ENCODE measurements around the gene RSPO4. TPM values are rescaled to one million over a fixed set of nuclear protein-coding genes. Genes with fewer than 3 reads are reported as not detected.

The RSPO4 gene
- total RNA-seq, 1 experiment from 2014 or later: 6.7 TPM

- TF ChIP-seq CTCF (conservative IDR thresholded peaks at IDR 0.05): no peak
- H3K27ac ChIP-seq (ENCODE audit: insufficient read length, low read depth, low read length): no peak overlapping the region
- no peak overlapping the region for H3T11ph ChIP-seq (ENCODE audit: low read length)
- H3K27me3 ChIP-seq (ENCODE audit: insufficient read depth, low read length): no peaks in the 10 kb centered on the region; the same call in 1 of the 2 replicates
- no peak overlapping the region for H2BK5ac ChIP-seq (ENCODE audit: insufficient read length, low read length)
- no peak overlapping the region for H3K18ac ChIP-seq (ENCODE audit: insufficient read length, low read depth, low read length)
- no peaks in the 10 kb centered on the region for H3K23me2 ChIP-seq (ENCODE audit: insufficient read length, low read depth, low read length, poor library complexity, severe bottlenecking)
- Mint-ChIP-seq H3K9me3 (no peaks in the 10 kb centered on the region; a peak in 1 of 5 replicates), H3K27ac (no peak overlapping the region), H3K4me3 (no peak overlapping the region), H3K27me3 (ENCODE audit: low read depth) (peaks cover 18% of the 10 kb centered on the region), H3K4me1 (no peaks in the 10 kb centered on the region), H3K36me3 (ENCODE audit: insufficient read depth in 1 of 3, low read depth in 3 of 3) (no peaks in the 10 kb centered on the region)
- H4K91ac ChIP-seq (ENCODE audit: insufficient read length, low read depth, low read length): no peak overlapping the region
- no peak overlapping the region for H3K4me2 ChIP-seq (ENCODE audit: insufficient read depth, insufficient read length, low read length)
- no peak overlapping the region for H4K5ac ChIP-seq (ENCODE audit: insufficient read length, low read depth, low read length)
- no peak overlapping the region for H2AK5ac ChIP-seq (ENCODE audit: insufficient read length, low read length)
- no peaks in the 10 kb centered on the region for H3K79me2 ChIP-seq (ENCODE audit: insufficient read depth, low read length)
- no peaks in the 10 kb centered on the region for H4K20me1 ChIP-seq (ENCODE audit: control insufficient read depth, insufficient read depth, insufficient read length)
- no peak overlapping the region for H2BK15ac ChIP-seq (ENCODE audit: low read depth, low read length)
- no CpG with 5 or more reads among the region's 2 CpGs for WGBS (ENCODE audit: extremely low coverage, insufficient read length, low lambda C conversion rate)
- no peak overlapping the region for H2AFZ ChIP-seq (ENCODE audit: low read length)
- H2BK120ac ChIP-seq (ENCODE audit: low read depth, low read length, poor library complexity, severe bottlenecking): no peak overlapping the region
- no peak overlapping the region for H2BK12ac ChIP-seq (ENCODE audit: insufficient read length, low read depth, low read length)
- H3K23ac ChIP-seq (ENCODE audit: insufficient read length, low read depth, low read length): no peak overlapping the region
- H3K9ac ChIP-seq (ENCODE audit: extremely low read depth, insufficient read length, low read length): no peak overlapping the region
- no peak overlapping the region for H3K56ac ChIP-seq (ENCODE audit: insufficient read length, low read depth, low read length)
- H3K4ac ChIP-seq (ENCODE audit: low read depth, low read length): no peak overlapping the region
- no peaks in the 10 kb centered on the region for H3K79me1 ChIP-seq (ENCODE audit: insufficient read depth, low read depth, low read length, poor library complexity, severe bottlenecking)
- no peak for DNase-seq
- no peaks in the 10 kb centered on the region for H3K9me3 ChIP-seq (ENCODE audit: control insufficient read depth, low read depth, low read length)
- no peak overlapping the region for H3K14ac ChIP-seq (ENCODE audit: insufficient read depth, low read length)
- no peaks in the 10 kb centered on the region for H3K4me1 ChIP-seq (ENCODE audit: insufficient read depth, low read length)
- no peak overlapping the region for H2BK20ac ChIP-seq (ENCODE audit: low read depth, low read length, poor library complexity, severe bottlenecking)
- no peak overlapping the region for H4K8ac ChIP-seq (replicated peaks; ENCODE audit: insufficient read length, low read depth, low read length)
These were observed 36.1 kb upstream of the RSPO4 start for GRCh38 chr20:1038205-1038604.

All from H9 (cell line).